Measurements from ENCODE around the gene TJP2. TPM values are rescaled to one million over a fixed set of nuclear protein-coding genes. Genes with fewer than 3 reads are reported as not detected.

Gene TJP2
- total RNA-seq, 1 donor from 2014 or later: 6.0 TPM

DNA sequence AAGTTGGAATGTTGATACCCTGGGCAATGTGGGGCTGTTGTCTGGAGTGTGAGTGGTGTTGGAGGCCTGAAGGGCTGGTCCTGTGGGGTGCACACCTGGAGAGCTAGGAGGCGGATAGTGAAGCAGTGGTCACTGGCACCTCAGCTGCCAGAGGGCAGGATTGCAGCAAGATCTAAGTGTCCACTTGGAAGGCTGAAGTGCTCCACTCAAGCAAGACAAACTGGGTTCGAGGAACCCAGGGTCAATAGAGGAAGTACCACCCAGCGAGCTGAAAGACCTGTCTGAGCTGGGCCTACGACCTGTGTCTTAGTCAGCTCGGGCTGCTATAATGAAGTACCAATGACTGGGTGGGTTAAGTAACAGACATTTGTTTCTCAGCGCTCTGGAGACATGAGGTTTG is 39.7 kb upstream of the TJP2 start:
- Mint-ChIP-seq H3K4me1 (ENCODE audit: low read depth, unreplicated experiment) (no peaks in the 10 kb centered on the region), H3K9me3 (ENCODE audit: unreplicated experiment) (peaks cover 2% of the 10 kb centered on the region), H3K4me3 (ENCODE audit: unreplicated experiment) (no peak overlapping the region), H3K27me3 (ENCODE audit: unreplicated experiment) (peaks cover 6% of the 10 kb centered on the region), H3K27ac (ENCODE audit: unreplicated experiment) (no peak overlapping the region), H3K36me3 (ENCODE audit: unreplicated experiment) (no peaks in the 10 kb centered on the region)
- no peak for DNase-seq
- no peak for TF ChIP-seq CTCF (IDR thresholded peaks at IDR 0.05; ENCODE audit: partially characterized antibody, unreplicated experiment)

DNA sequence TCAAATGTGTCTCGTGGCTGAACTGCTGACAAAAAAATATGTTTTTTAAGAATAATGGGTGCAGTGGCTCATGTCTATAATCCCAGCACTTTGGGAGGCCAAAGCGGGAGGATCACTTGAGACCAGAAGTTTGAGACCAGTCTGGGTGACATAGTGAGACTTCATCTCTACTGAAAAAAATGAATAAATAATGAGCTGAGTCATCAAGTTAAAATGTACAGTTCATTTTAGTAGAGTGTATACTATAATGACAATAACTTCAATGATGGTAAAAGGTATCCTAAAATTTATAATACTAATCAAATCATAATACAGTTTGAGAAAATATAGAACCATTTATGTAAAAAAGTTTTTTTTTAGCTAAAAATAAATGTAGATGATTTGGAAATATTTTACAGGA is 37.9 kb upstream of the TJP2 start:
- H3K4me1 Mint-ChIP-seq (ENCODE audit: low read depth, unreplicated experiment): no peaks in the 10 kb centered on the region
- H3K27ac Mint-ChIP-seq (ENCODE audit: unreplicated experiment): no peak overlapping the region

DNA sequence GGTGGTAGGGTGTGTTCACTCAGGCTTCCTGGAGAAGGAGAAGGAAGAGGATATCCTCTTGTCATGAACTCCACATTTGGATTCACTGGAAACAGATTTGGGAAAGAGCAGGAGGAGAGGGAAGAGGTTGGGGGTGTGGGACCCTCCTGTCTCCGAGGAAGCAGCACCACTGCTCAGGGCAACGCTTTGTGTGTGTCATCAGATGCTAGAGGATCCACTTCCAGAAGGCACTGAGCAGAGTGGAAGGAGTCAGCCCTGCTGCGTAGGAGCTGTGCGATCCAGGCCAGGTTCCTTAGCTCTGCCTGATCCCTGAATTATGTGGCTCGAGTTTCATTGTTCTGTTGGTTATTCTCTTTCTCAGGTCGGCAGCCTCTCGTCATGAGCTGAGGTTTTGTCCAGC is 37.3 kb upstream of the TJP2 start:
- H3K4me3 Mint-ChIP-seq (ENCODE audit: unreplicated experiment): no peak overlapping the region
- H3K9me3 Mint-ChIP-seq (ENCODE audit: unreplicated experiment): peaks cover 2% of the 10 kb centered on the region
- DNase-seq: no peak
- peaks cover 2% of the 10 kb centered on the region for H3K27me3 Mint-ChIP-seq (ENCODE audit: unreplicated experiment)
- H3K36me3 Mint-ChIP-seq (ENCODE audit: unreplicated experiment): no peaks in the 10 kb centered on the region
- no peaks in the 10 kb centered on the region for H3K4me1 Mint-ChIP-seq (ENCODE audit: low read depth, unreplicated experiment)
- no peak overlapping the region for H3K27ac Mint-ChIP-seq (ENCODE audit: unreplicated experiment)
- no peak for TF ChIP-seq CTCF (IDR thresholded peaks at IDR 0.05; ENCODE audit: partially characterized antibody, unreplicated experiment)

More for the DNA sequence above, 37.9 kb upstream of the TJP2 start:
- Mint-ChIP-seq H3K27me3 (ENCODE audit: unreplicated experiment) (peaks cover 3% of the 10 kb centered on the region), H3K4me3 (ENCODE audit: unreplicated experiment) (no peak overlapping the region), H3K9me3 (ENCODE audit: unreplicated experiment) (peaks cover 2% of the 10 kb centered on the region), H3K36me3 (ENCODE audit: unreplicated experiment) (no peaks in the 10 kb centered on the region)
- no peak for DNase-seq
- TF ChIP-seq CTCF (IDR thresholded peaks at IDR 0.05; ENCODE audit: partially characterized antibody, unreplicated experiment): no peak

GRCh38 chr9:69137311-69137710 is 36.8 kb upstream of the TJP2 start:
- peaks cover 2% of the 10 kb centered on the region for H3K27me3 Mint-ChIP-seq (ENCODE audit: unreplicated experiment)
- no peaks in the 10 kb centered on the region for H3K4me1 Mint-ChIP-seq (ENCODE audit: low read depth, unreplicated experiment)
- TF ChIP-seq CTCF (IDR thresholded peaks at IDR 0.05; ENCODE audit: partially characterized antibody, unreplicated experiment): no peak
- H3K4me3 Mint-ChIP-seq (ENCODE audit: unreplicated experiment): no peak overlapping the region
- peaks cover 2% of the 10 kb centered on the region for H3K9me3 Mint-ChIP-seq (ENCODE audit: unreplicated experiment)
- DNase-seq: no peak
- H3K36me3 Mint-ChIP-seq (ENCODE audit: unreplicated experiment): no peaks in the 10 kb centered on the region
- no peak overlapping the region for H3K27ac Mint-ChIP-seq (ENCODE audit: unreplicated experiment)

DNA sequence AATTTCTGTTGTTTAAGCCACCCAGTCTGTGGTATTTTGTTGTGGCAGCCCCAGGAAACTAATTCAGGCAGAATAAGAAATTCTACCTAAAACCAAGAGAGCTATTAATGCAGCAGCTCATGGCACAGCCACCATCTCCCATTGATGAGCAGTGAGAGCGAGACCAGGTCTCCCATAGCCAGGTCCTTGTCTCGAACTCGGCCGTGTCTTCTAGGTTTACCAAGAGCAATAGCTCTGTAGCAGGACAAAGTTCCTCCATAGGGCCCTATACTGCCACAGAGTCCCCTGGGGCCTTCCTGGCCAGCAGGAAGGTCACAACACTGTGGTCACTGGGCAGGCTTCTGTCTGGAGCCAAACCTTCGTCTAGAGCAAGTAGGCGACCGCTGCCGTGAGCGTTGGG is 34.5 kb upstream of the TJP2 start:
- Mint-ChIP-seq H3K27me3 (ENCODE audit: unreplicated experiment) (peaks cover 3% of the 10 kb centered on the region), H3K27ac (ENCODE audit: unreplicated experiment) (no peak overlapping the region), H3K4me1 (ENCODE audit: low read depth, unreplicated experiment) (no peaks in the 10 kb centered on the region), H3K4me3 (ENCODE audit: unreplicated experiment) (no peak overlapping the region), H3K9me3 (ENCODE audit: unreplicated experiment) (no peaks in the 10 kb centered on the region), H3K36me3 (ENCODE audit: unreplicated experiment) (no peaks in the 10 kb centered on the region)
- TF ChIP-seq CTCF (IDR thresholded peaks at IDR 0.05; ENCODE audit: partially characterized antibody, unreplicated experiment): no peak
- no peak for DNase-seq
